B cell (primary cell): ENCODE results near the gene RRP36. TPM values are rescaled to one million over a fixed set of nuclear protein-coding genes. Genes with fewer than 3 reads are reported as not detected.

Experiments
- ATAC-seq: fragments of 200-7000 bp; cut with Tn5 transposase; one replicate; pipeline ENCODE4 v1.10.0; 2021; ENCODE audit warnings: low read depth, mild to moderate bottlenecking, moderate number of reproducible peaks, moderate library complexity
- CTCF ChIA-PET: fragments of 350-600 bp; sonication (Branson Sonifier 250); formaldehyde crosslinking; loops from one replicate; lab custom pipeline; 2021; ENCODE audit warnings: antibody characterized with exemption, inconsistent platforms; lab: Charles Lee
- POLR2A ChIA-PET: fragments of 350-600 bp; sonication (Branson Sonifier 250); formaldehyde crosslinking; loops from one replicate; lab custom pipeline; 2021; ENCODE audit warnings: antibody characterized with exemption; lab: Charles Lee
- DNase-seq: peaks from one replicate; pipeline ENCODE4 v3.0.0; 2013
- H2AFZ ChIP-seq: 2 replicates; pipeline ENCODE4 v1.6.1; 2012; ENCODE audit warnings: mild to moderate bottlenecking, low read depth, low read length; ENCODE audit not compliant: insufficient read depth, poor library complexity, severe bottlenecking
- H3K27ac ChIP-seq, 2 donors: 1 replicate in 1 of 2; 2 replicates in 1 of 2; pipeline ENCODE4 v1.5.1; 2012 to 2013; ENCODE audit warnings: low read length in 2 of 2, mild to moderate bottlenecking in 2 of 2, moderate library complexity in 1 of 2
- H3K27me3 ChIP-seq, 4 experiments: fragments of 200-600 bp in 1 of 4; sonication (generic) in 1 of 4; replicated peaks in 1 of 4; 1 replicate in 2 of 4; 2 replicates in 2 of 4; pipeline versions ENCODE4 v1.6.1 to v1.7.0; 2013 to 2016; ENCODE audit warnings: low read length in 3 of 4, mild to moderate bottlenecking in 2 of 4, mixed read lengths in 1 of 4, moderate library complexity in 1 of 4; ENCODE audit not compliant: insufficient read depth in 4 of 4, control insufficient read depth in 3 of 4; ENCODE audit errors: control extremely low read depth in 1 of 4
- H3K36me3 ChIP-seq, 2 experiments: replicated peaks in 1 of 2; 1 replicate in 1 of 2; 2 replicates in 1 of 2; pipeline versions ENCODE4 v1.6.1 to v1.7.1; 2013; ENCODE audit warnings: low read length in 1 of 2; ENCODE audit not compliant: insufficient read depth in 2 of 2, control insufficient read depth in 1 of 2; ENCODE audit errors: control extremely low read depth in 1 of 2, extremely low read depth in 1 of 2
- H3K4me1 ChIP-seq, 2 donors: fragments of 200-600 bp in 1 of 2; sonication (generic) in 1 of 2; 1 replicate in 1 of 2; 2 replicates in 1 of 2; pipeline versions ENCODE4 v1.5.1 to v1.6.1; 2013 to 2017; ENCODE audit warnings: low read length in 2 of 2; ENCODE audit not compliant: control insufficient read depth in 2 of 2, insufficient read depth in 2 of 2
- H3K4me2 ChIP-seq: replicated peaks from 2 replicates; pipeline ENCODE3; 2012; ENCODE audit warnings: mild to moderate bottlenecking, low read depth, low read length; ENCODE audit not compliant: poor library complexity, severe bottlenecking
- H3K4me3 ChIP-seq, 5 experiments: fragments of 200-600 bp in 1 of 5; sonication (generic) in 1 of 5; 1 replicate in 3 of 5; 2 replicates in 2 of 5; pipeline versions ENCODE4 v1.5.1 to v1.7.0; 2011 to 2016; ENCODE audit warnings: low read length in 4 of 5, mild to moderate bottlenecking in 4 of 5, low read depth in 2 of 5, control low read depth in 1 of 5, moderate library complexity in 1 of 5; ENCODE audit not compliant: insufficient read depth in 1 of 5; ENCODE audit errors: control extremely low read depth in 1 of 5, extremely low read depth in 1 of 5
- H3K79me2 ChIP-seq: fragments of 200-600 bp; sonication (generic); one replicate; pipeline ENCODE4 v1.6.0; 2016; ENCODE audit warnings: low read length; ENCODE audit not compliant: control insufficient read depth, insufficient read depth
- H3K9ac ChIP-seq: fragments of 200-600 bp; sonication (generic); 2 replicates; pipeline ENCODE4 v1.6.1; 2017; ENCODE audit warnings: mild to moderate bottlenecking, low read length, moderate library complexity
- H3K9me3 ChIP-seq, 3 donors: one replicate each; pipeline versions ENCODE4 v1.6.1 to v1.7.1; 2013; ENCODE audit warnings: low read length in 2 of 3; ENCODE audit not compliant: control insufficient read depth in 2 of 3, insufficient read depth in 1 of 3; ENCODE audit errors: control extremely low read depth in 1 of 3
- H4K20me1 ChIP-seq: 2 replicates; pipeline ENCODE4 v1.6.0; 2012; ENCODE audit warnings: mild to moderate bottlenecking, low read length; ENCODE audit not compliant: insufficient read depth, control insufficient read depth, poor library complexity, severe bottlenecking
- H3K27ac Mint-ChIP-seq: one replicate; pipeline ENCODE4 v1.8.0; 2021; ENCODE audit warnings: mixed read lengths
- H3K27me3 Mint-ChIP-seq: one replicate; pipeline ENCODE4 v1.8.0; 2021; ENCODE audit warnings: mixed read lengths
- H3K4me1 Mint-ChIP-seq: one replicate; pipeline ENCODE4 v1.8.0; 2021; ENCODE audit warnings: mixed read lengths
- H3K4me3 Mint-ChIP-seq: one replicate; pipeline ENCODE4 v1.8.0; 2021; ENCODE audit warnings: mixed read lengths
- H3K9me3 Mint-ChIP-seq: one replicate; pipeline ENCODE4 v1.8.0; 2022; ENCODE audit warnings: mixed read lengths; ENCODE audit not compliant: insufficient read depth
- EZH2 ChIP-seq: IDR thresholded peaks from 2 replicates; pipeline ENCODE4 v1.6.1; 2012; ENCODE audit warnings: borderline replicate concordance, low read depth, mild to moderate bottlenecking, moderate library complexity, low read length; ENCODE audit not compliant: insufficient read depth, poor library complexity, severe bottlenecking
- WGBS: methylation state at CpG from one replicate; pipeline ENCODE4 v1.1.5; 2013; ENCODE audit warnings: missing lambda C conversion rate; ENCODE audit not compliant: insufficient coverage; 5-methylcytosine and 5-hydroxymethylcytosine counted together
- intact Hi-C: fragments of 100-400 bp; cut with micrococcal nuclease; formaldehyde crosslinking; loops from one replicate; pipeline ENCODE4 v1.10.0; 2022
- polyA plus RNA-seq: library from polyadenylated mRNA; depleted of rRNA; stranded (reverse); fragments of >200 nt; gene quantifications from 2 replicates; pipeline ENCODE4 v1.2.3, GENCODE V29; 2012
- total RNA-seq, 2 donors: library from RNA; stranded (reverse); fragments of 120-200 nt in 1 of 2; gene quantifications; 1 replicate in 1 of 2; 2 replicates in 1 of 2; pipeline versions ENCODE4 v1.2.3 to v1.2.4, GENCODE V29; 2013 to 2022
- TF ChIP-seq, protein P1 (sequence below): fragments of 200-600 bp; IDR thresholded peaks from one replicate; pipeline ENCODE4 v1.8.0; 2022; ENCODE audit warnings: antibody characterized with exemption, mild to moderate bottlenecking

RRP36 gene
- total and polyA plus RNA-seq, 2 donors (not counting 1 experiment from before 2014, with no cell fraction given) = 22.8 to 46.2 TPM

DNA sequence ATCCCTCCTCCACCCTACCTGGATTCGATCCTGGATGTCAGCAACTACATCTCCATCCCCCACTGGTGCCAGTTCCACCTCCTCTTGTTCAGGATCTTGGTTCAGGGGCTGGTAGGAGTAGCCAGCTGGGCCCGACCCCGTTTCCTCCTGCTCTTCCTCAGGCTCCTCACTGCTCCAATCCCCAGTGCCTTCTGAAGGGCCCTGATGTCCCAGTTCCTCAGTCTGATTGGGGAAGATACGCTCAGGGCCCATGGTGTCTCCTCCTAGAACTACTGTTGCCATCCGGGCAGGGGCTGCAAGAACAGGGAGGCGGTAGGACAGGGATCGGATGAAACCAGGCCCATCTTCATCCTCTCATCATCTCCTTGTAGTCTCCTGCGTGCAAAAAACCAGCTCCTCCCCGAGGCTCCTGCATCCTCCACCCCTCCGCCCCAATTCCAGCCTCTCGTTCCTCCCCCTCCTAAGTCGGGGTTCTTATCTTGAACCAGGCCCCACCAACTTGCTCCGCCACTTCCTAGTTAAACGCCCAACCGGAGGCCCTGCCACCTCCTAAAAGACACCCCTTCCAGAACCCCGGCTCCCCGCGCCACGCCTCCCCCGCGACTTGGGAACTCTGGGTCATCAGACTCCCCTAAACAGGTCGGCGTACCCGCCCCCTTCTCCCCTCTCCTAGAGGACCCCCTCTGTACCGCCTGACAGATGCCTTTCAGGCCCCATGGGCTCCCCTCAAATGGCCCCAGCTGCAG is 8.2 kb upstream of the RRP36 start:
- no peaks in the 10 kb centered on the region for H3K27me3 ChIP-seq
- DNase-seq (no peak), ATAC-seq (no peak)
- peaks cover 20 to 29% of the 10 kb centered on the region in 2 donors for H3K4me1 ChIP-seq
- H3K27ac Mint-ChIP-seq = peak overlapping the region; percentile 96
- no peaks in the 10 kb centered on the region for H3K27me3 Mint-ChIP-seq
- H3K9me3 ChIP-seq = no peaks in the 10 kb centered on the region
- peak overlapping the region; percentile 73 for H3K9ac ChIP-seq
- H4K20me1 ChIP-seq = peaks cover 38% of the 10 kb centered on the region
- no peaks in the 10 kb centered on the region for H3K9me3 Mint-ChIP-seq
- ChIA-PET POLR2A (interaction anchor here (0.8 to 2.5 kb wide), 8 partner anchors 29 to 1098 kb away, joined by 6 to 22 read pairs (median 10); partner anchors contain the start of genes CNPY3, CUL7, KLC4 and MRPL2), CTCF (interaction anchor here (0.6 to 1.9 kb wide), 6 partner anchors 29 to 225 kb away, joined by 3 to 6 read pairs (median 5); partner anchors contain the start of genes CNPY3 and PPP2R5D)
- 2% methylated on average over 24 of the region's 25 CpGs for WGBS
- H3K4me3 ChIP-seq = peak overlapping the region; percentile 40 to 79 (median 70)
- intact Hi-C loops = loop anchor here (1.0 to 5.0 kb wide), 4 partner anchors 8 to 450 kb away; partner anchors contain the start of genes ABCC10, PEX6 and RRP36
- peaks cover under 1 to 44% of the 10 kb centered on the region in 2 experiments for H3K36me3 ChIP-seq
- peak overlapping the region; percentile 91 for H3K4me3 Mint-ChIP-seq
- H3K4me1 Mint-ChIP-seq = peaks cover 55% of the 10 kb centered on the region
- H3K4me2 ChIP-seq = peak overlapping the region; percentile 89
- TF ChIP-seq, protein P1, sequence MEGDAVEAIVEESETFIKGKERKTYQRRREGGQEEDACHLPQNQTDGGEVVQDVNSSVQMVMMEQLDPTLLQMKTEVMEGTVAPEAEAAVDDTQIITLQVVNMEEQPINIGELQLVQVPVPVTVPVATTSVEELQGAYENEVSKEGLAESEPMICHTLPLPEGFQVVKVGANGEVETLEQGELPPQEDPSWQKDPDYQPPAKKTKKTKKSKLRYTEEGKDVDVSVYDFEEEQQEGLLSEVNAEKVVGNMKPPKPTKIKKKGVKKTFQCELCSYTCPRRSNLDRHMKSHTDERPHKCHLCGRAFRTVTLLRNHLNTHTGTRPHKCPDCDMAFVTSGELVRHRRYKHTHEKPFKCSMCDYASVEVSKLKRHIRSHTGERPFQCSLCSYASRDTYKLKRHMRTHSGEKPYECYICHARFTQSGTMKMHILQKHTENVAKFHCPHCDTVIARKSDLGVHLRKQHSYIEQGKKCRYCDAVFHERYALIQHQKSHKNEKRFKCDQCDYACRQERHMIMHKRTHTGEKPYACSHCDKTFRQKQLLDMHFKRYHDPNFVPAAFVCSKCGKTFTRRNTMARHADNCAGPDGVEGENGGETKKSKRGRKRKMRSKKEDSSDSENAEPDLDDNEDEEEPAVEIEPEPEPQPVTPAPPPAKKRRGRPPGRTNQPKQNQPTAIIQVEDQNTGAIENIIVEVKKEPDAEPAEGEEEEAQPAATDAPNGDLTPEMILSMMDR = no peak
- TF ChIP-seq EZH2 = no peak
- peaks cover 64% of the 10 kb centered on the region for H3K79me2 ChIP-seq
- peak overlapping the region; percentile 91 for H2AFZ ChIP-seq
- peak overlapping the region; percentile 35 to 69 for H3K27ac ChIP-seq
